HG02981 (cell line): ENCODE data around the gene PPP1R16B.

ENCODE experiments used
- ATAC-seq: cut with Tn5 transposase; IDR thresholded peaks from one replicate; pipeline ENCODE4 v1.9.1; 2021; ENCODE audit warnings: mild to moderate bottlenecking, moderate library complexity; ENCODE audit not compliant: unreplicated experiment

PPP1R16B gene

DNA sequence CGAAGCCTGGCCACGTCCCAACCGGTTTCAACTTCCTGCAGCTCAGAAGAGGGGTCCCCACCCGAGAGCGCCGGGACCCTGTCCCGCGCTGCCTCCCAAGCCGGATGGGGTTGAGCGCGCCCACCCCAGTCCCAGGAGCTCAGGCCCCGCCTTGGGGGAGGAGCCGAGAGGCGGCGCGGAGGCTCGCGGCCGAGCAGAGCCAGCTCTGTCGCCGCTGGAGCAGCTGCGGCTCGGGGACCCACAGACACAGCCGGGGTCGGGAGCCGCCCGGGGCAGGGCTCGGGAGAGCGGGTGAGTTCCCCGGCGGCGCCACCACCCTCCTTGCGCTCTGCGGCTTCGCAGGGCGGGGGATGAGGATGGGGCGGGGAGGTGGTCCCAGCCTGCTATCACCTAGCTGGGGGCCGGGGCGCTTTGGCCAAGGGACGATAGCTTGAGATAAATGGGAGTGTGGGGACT is at the start of gene PPP1R16B:
Gene PPP1R16B, plus strand, starts transcription at position 196 of the 456 bp plus-strand sequence. CDS start 30,229 bp downstream, outside the sequence.
- ATAC-seq, result peak; percentile 58

- no peak for ATAC-seq
These were observed 48.2 kb upstream of the PPP1R16B start for GRCh38 chr20:38757145-38757775.

DNA sequence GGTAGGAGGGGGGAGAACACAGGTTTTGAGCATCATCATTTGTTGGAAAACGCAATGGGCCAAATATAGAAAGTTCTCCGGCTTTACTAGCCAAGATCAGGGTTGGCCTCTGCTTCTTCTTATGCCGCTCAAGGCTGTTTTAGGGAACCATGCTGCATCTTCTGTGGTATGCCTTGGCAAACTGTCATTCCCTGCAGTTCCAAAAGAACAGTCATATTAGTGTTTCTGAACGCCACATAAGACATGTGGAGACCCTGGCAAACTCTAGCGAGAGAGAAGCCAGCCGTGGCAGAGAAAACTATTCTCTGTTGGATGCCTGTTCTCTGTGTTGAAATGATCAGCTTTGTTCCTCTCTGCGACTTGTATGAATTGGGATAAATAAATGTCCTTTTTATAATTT is 46.4 kb upstream of the PPP1R16B start:
- no peak for ATAC-seq

GRCh38 chr20:38760978-38761377 is 44.5 kb upstream of the PPP1R16B start:
- ATAC-seq, result no peak

- no peak for ATAC-seq
These were observed 43.3 kb upstream of the PPP1R16B start for GRCh38 chr20:38762174-38762573.

- no peak for ATAC-seq
These were observed 41.9 kb upstream of the PPP1R16B start for GRCh38 chr20:38763616-38764015.

- ATAC-seq, result no peak
These were observed 40.8 kb upstream of the PPP1R16B start for GRCh38 chr20:38764567-38765318.

DNA sequence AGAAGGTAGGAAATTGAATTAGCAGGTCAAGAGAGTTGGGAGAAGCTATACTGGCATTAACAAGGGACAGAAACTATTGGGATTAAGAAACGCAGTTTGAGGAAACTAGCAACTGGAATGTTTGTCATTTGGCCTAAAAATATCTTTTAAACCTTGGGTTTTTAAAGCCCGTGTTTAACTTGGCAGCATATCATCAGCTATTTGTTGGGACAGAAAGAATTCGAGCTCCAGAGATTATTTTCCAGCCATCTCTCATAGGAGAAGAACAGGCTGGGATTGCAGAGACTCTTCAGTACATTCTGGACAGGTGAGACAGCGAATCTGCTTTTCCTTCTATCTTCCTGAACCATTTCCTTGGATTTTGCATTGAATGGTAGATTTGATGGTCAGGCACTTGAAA is 39.4 kb upstream of the PPP1R16B start:
- ATAC-seq, result no peak

GRCh38 chr20:38769376-38770295 is 35.9 kb upstream of the PPP1R16B start:
- ATAC-seq, result no peak

- ATAC-seq, result no peak
These were observed 35.0 kb upstream of the PPP1R16B start for GRCh38 chr20:38770546-38770945.

DNA sequence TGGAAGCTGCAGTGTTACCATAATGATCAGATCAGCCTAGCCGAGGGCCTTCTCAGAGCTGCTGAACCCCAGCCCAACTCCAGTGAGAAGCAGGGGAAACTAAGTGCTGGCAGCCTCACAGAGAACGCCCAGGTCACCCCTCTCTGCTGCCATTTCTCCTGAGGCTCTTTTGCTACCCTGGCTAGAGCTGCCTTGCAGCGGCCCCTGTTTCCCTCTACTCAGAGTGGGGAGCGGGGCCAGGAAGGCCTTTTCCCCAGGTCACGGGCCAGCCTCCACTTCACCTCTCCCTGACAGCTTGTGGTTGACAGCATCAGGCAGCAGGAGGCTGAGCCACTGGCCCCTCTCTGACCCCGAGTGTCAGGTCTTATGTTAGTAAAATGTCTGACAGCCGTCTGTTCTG is 34.5 kb upstream of the PPP1R16B start:
- no peak for ATAC-seq

DNA sequence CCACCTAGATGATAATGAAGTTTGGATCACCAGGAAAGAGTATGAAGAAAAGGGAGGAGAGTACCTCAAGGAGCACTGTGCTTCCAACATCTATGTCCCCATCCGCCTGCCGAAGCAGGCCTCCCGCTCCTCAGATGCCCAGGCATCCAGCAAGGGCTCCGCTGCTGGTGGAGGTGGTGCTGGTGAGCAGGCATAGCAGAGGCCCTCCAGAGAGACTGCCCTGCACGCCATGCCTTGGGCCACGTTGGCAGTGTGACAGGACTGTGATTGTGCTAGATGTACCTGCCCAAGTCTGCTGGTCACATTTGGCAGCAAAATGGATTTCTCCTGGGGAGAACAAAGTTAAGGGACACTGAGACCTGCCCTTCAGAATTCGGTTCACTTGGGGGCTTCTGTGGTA is 33.9 kb upstream of the PPP1R16B start:
- ATAC-seq, result no peak

- no peak for ATAC-seq
These were observed 31.3 kb upstream of the PPP1R16B start for GRCh38 chr20:38774167-38774566.

- no peak for ATAC-seq
These were observed 29.1 kb upstream of the PPP1R16B start for GRCh38 chr20:38776363-38776762.

- no peak for ATAC-seq
These were observed 26.0 kb upstream of the PPP1R16B start for GRCh38 chr20:38779247-38780097.

DNA sequence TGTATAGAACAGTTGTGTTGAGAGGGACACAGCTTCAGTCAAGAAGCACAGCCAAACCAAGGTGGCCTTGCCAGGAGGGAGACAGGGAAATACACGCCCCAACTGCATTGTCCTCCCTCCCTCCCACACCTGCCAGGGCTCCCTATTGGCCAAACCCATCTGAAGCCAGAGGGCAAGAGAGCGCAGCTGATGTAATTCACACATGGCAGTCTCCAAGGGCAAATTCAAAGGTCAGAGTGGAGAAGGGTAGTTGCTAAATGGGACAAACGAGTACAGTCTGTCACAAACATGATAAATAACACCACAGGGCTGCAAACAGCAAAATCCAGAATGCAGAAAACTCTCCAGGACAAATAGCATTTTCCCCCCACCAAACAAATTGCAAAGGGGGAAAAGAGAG is 23.2 kb upstream of the PPP1R16B start:
- no peak for ATAC-seq

GRCh38 chr20:38787870-38788269 is 17.6 kb upstream of the PPP1R16B start:
- ATAC-seq, result no peak

GRCh38 chr20:38789503-38790199 is 15.8 kb upstream of the PPP1R16B start:
- ATAC-seq, result no peak

GRCh38 chr20:38790200-38791053 is 15.1 kb upstream of the PPP1R16B start:
- no peak for ATAC-seq
